B cell (primary cell): ENCODE data around the gene ZRANB3. TPM values are rescaled to one million over a fixed set of nuclear protein-coding genes. Genes with fewer than 3 reads are reported as not detected.

Experiments
- ATAC-seq: fragments of 200-7000 bp; cut with Tn5 transposase; one replicate; pipeline ENCODE4 v1.10.0; 2021; ENCODE audit warnings: low read depth, mild to moderate bottlenecking, moderate number of reproducible peaks, moderate library complexity
- CTCF ChIA-PET: fragments of 350-600 bp; sonication (Branson Sonifier 250); formaldehyde crosslinking; loops from one replicate; lab custom pipeline; 2021; ENCODE audit warnings: antibody characterized with exemption, inconsistent platforms; lab: Charles Lee
- POLR2A ChIA-PET: fragments of 350-600 bp; sonication (Branson Sonifier 250); formaldehyde crosslinking; loops from one replicate; lab custom pipeline; 2021; ENCODE audit warnings: antibody characterized with exemption; lab: Charles Lee
- DNase-seq: peaks from one replicate; pipeline ENCODE4 v3.0.0; 2013
- H2AFZ ChIP-seq: 2 replicates; pipeline ENCODE4 v1.6.1; 2012; ENCODE audit warnings: mild to moderate bottlenecking, low read depth, low read length; ENCODE audit not compliant: insufficient read depth, poor library complexity, severe bottlenecking
- H3K27ac ChIP-seq, 2 donors: 1 replicate in 1 of 2; 2 replicates in 1 of 2; pipeline ENCODE4 v1.5.1; 2012 to 2013; ENCODE audit warnings: low read length in 2 of 2, mild to moderate bottlenecking in 2 of 2, moderate library complexity in 1 of 2
- H3K27me3 ChIP-seq, 4 experiments: fragments of 200-600 bp in 1 of 4; sonication (generic) in 1 of 4; replicated peaks in 1 of 4; 1 replicate in 2 of 4; 2 replicates in 2 of 4; pipeline versions ENCODE4 v1.6.1 to v1.7.0; 2013 to 2016; ENCODE audit warnings: low read length in 3 of 4, mild to moderate bottlenecking in 2 of 4, mixed read lengths in 1 of 4, moderate library complexity in 1 of 4; ENCODE audit not compliant: insufficient read depth in 4 of 4, control insufficient read depth in 3 of 4; ENCODE audit errors: control extremely low read depth in 1 of 4
- H3K36me3 ChIP-seq, 2 experiments: replicated peaks in 1 of 2; 1 replicate in 1 of 2; 2 replicates in 1 of 2; pipeline versions ENCODE4 v1.6.1 to v1.7.1; 2013; ENCODE audit warnings: low read length in 1 of 2; ENCODE audit not compliant: insufficient read depth in 2 of 2, control insufficient read depth in 1 of 2; ENCODE audit errors: control extremely low read depth in 1 of 2, extremely low read depth in 1 of 2
- H3K4me1 ChIP-seq, 2 donors: fragments of 200-600 bp in 1 of 2; sonication (generic) in 1 of 2; 1 replicate in 1 of 2; 2 replicates in 1 of 2; pipeline versions ENCODE4 v1.5.1 to v1.6.1; 2013 to 2017; ENCODE audit warnings: low read length in 2 of 2; ENCODE audit not compliant: control insufficient read depth in 2 of 2, insufficient read depth in 2 of 2
- H3K4me2 ChIP-seq: replicated peaks from 2 replicates; pipeline ENCODE3; 2012; ENCODE audit warnings: mild to moderate bottlenecking, low read depth, low read length; ENCODE audit not compliant: poor library complexity, severe bottlenecking
- H3K4me3 ChIP-seq, 5 experiments: fragments of 200-600 bp in 1 of 5; sonication (generic) in 1 of 5; 1 replicate in 3 of 5; 2 replicates in 2 of 5; pipeline versions ENCODE4 v1.5.1 to v1.7.0; 2011 to 2016; ENCODE audit warnings: low read length in 4 of 5, mild to moderate bottlenecking in 4 of 5, low read depth in 2 of 5, control low read depth in 1 of 5, moderate library complexity in 1 of 5; ENCODE audit not compliant: insufficient read depth in 1 of 5; ENCODE audit errors: control extremely low read depth in 1 of 5, extremely low read depth in 1 of 5
- H3K79me2 ChIP-seq: fragments of 200-600 bp; sonication (generic); one replicate; pipeline ENCODE4 v1.6.0; 2016; ENCODE audit warnings: low read length; ENCODE audit not compliant: control insufficient read depth, insufficient read depth
- H3K9ac ChIP-seq: fragments of 200-600 bp; sonication (generic); 2 replicates; pipeline ENCODE4 v1.6.1; 2017; ENCODE audit warnings: mild to moderate bottlenecking, low read length, moderate library complexity
- H3K9me3 ChIP-seq, 3 donors: one replicate each; pipeline versions ENCODE4 v1.6.1 to v1.7.1; 2013; ENCODE audit warnings: low read length in 2 of 3; ENCODE audit not compliant: control insufficient read depth in 2 of 3, insufficient read depth in 1 of 3; ENCODE audit errors: control extremely low read depth in 1 of 3
- H4K20me1 ChIP-seq: 2 replicates; pipeline ENCODE4 v1.6.0; 2012; ENCODE audit warnings: mild to moderate bottlenecking, low read length; ENCODE audit not compliant: insufficient read depth, control insufficient read depth, poor library complexity, severe bottlenecking
- H3K27ac Mint-ChIP-seq: one replicate; pipeline ENCODE4 v1.8.0; 2021; ENCODE audit warnings: mixed read lengths
- H3K27me3 Mint-ChIP-seq: one replicate; pipeline ENCODE4 v1.8.0; 2021; ENCODE audit warnings: mixed read lengths
- H3K4me1 Mint-ChIP-seq: one replicate; pipeline ENCODE4 v1.8.0; 2021; ENCODE audit warnings: mixed read lengths
- H3K4me3 Mint-ChIP-seq: one replicate; pipeline ENCODE4 v1.8.0; 2021; ENCODE audit warnings: mixed read lengths
- H3K9me3 Mint-ChIP-seq: one replicate; pipeline ENCODE4 v1.8.0; 2022; ENCODE audit warnings: mixed read lengths; ENCODE audit not compliant: insufficient read depth
- CTCF ChIP-seq: fragments of 200-600 bp; IDR thresholded peaks from one replicate; pipeline ENCODE4 v1.8.0; 2022; ENCODE audit warnings: antibody characterized with exemption, mild to moderate bottlenecking
- EZH2 ChIP-seq: IDR thresholded peaks from 2 replicates; pipeline ENCODE4 v1.6.1; 2012; ENCODE audit warnings: borderline replicate concordance, low read depth, mild to moderate bottlenecking, moderate library complexity, low read length; ENCODE audit not compliant: insufficient read depth, poor library complexity, severe bottlenecking
- WGBS: methylation state at CpG from one replicate; pipeline ENCODE4 v1.1.5; 2013; ENCODE audit warnings: missing lambda C conversion rate; ENCODE audit not compliant: insufficient coverage; 5-methylcytosine and 5-hydroxymethylcytosine counted together
- intact Hi-C: fragments of 100-400 bp; cut with micrococcal nuclease; formaldehyde crosslinking; loops from one replicate; pipeline ENCODE4 v1.10.0; 2022
- polyA plus RNA-seq: library from polyadenylated mRNA; depleted of rRNA; stranded (reverse); fragments of >200 nt; gene quantifications from 2 replicates; pipeline ENCODE4 v1.2.3, GENCODE V29; 2012
- total RNA-seq, 2 donors: library from RNA; stranded (reverse); fragments of 120-200 nt in 1 of 2; gene quantifications; 1 replicate in 1 of 2; 2 replicates in 1 of 2; pipeline versions ENCODE4 v1.2.3 to v1.2.4, GENCODE V29; 2013 to 2022

ZRANB3 gene
- total and polyA plus RNA-seq, 2 donors (not counting 1 experiment from before 2014, with no cell fraction given) = 2.4 to 9.8 TPM

GRCh38 chr2:135182601-135183000 is 348.4 kb downstream of the ZRANB3 start:
- Histone ChIP-seq H3K4me2 (no peak overlapping the region), H3K36me3 (peaks cover 0 to 4% of the 10 kb centered on the region in 2 experiments), H3K79me2 (no peaks in the 10 kb centered on the region), H2AFZ (no peak overlapping the region), H3K9ac (no peak overlapping the region), H4K20me1 (no peaks in the 10 kb centered on the region), H3K27ac (no peak overlapping the region), H3K27me3 (no peaks in the 10 kb centered on the region), H3K9me3 (peaks cover 0 to 4% (median 0%) of the 10 kb centered on the region in 3 donors), H3K4me3 (no peak overlapping the region), H3K4me1 (no peaks in the 10 kb centered on the region)
- intact Hi-C loops = no loop called here
- ChIA-PET CTCF (interaction anchor here (1.6 kb wide), 1 partner anchor 9 kb away, joined by 5 read pairs; no protein-coding TSS in a partner anchor), POLR2A (no interaction called here)
- H3K9me3 Mint-ChIP-seq = no peaks in the 10 kb centered on the region
- H3K27me3 Mint-ChIP-seq = no peaks in the 10 kb centered on the region
- ATAC-seq = no peak
- WGBS = no CpG with 5 or more reads among the region's 3 CpGs
- no peak for TF ChIP-seq CTCF
- no peak for TF ChIP-seq EZH2
- no peaks in the 10 kb centered on the region for H3K4me1 Mint-ChIP-seq
- H3K4me3 Mint-ChIP-seq = no peak overlapping the region
- no peak overlapping the region for H3K27ac Mint-ChIP-seq
- DNase-seq = no peak

- ChIA-PET POLR2A (no interaction called here), CTCF (interaction anchor here (1.6 kb wide), 1 partner anchor 9 kb away, joined by 5 read pairs; no protein-coding TSS in a partner anchor)
- WGBS = 95% methylated on average over 8 of the region's 8 CpGs
These were observed 348.8 kb downstream of the ZRANB3 start for GRCh38 chr2:135182190-135182589.

More at GRCh38 chr2:135182190-135182589, 348.8 kb downstream of the ZRANB3 start:
- Histone ChIP-seq H3K4me2 (no peak overlapping the region), H3K9ac (no peak overlapping the region), H2AFZ (no peak overlapping the region), H3K9me3 (peaks cover 0 to 4% (median 0%) of the 10 kb centered on the region in 3 donors), H3K4me1 (no peaks in the 10 kb centered on the region), H3K36me3 (peaks cover 0 to 4% of the 10 kb centered on the region in 2 experiments), H3K4me3 (no peak overlapping the region), H3K27me3 (no peaks in the 10 kb centered on the region), H3K27ac (no peak overlapping the region), H4K20me1 (no peaks in the 10 kb centered on the region), H3K79me2 (no peaks in the 10 kb centered on the region)
- no peak for ATAC-seq
- Mint-ChIP-seq H3K4me1 (no peaks in the 10 kb centered on the region), H3K27ac (no peak overlapping the region), H3K9me3 (peaks cover under 1% of the 10 kb centered on the region), H3K27me3 (no peaks in the 10 kb centered on the region), H3K4me3 (no peak overlapping the region)
- TF ChIP-seq CTCF (no peak), EZH2 (no peak)
- intact Hi-C loops = no loop called here
- DNase-seq = no peak
